ENCODE data around the gene PRRC2B.

Gene PRRC2B

GRCh38 chr9:131398204-131398603 lies 4.3 kb downstream of the PRRC2B start:
- H3K9ac ChIP-seq (ENCODE audit: low read depth in 1 of 2, low read length in 2 of 2) = no peak overlapping the region
- no peaks in the 10 kb centered on the region for H3K36me3 ChIP-seq (ENCODE audit: control insufficient read depth in 2 of 2, insufficient read depth in 2 of 2, low read length in 2 of 2)
- H3K27ac ChIP-seq (ENCODE audit: low read depth in 2 of 2, low read length in 2 of 2) = peak overlapping the region in 1 of 2 donors; percentile 10
- no peaks in the 10 kb centered on the region for H3K9me3 ChIP-seq (ENCODE audit: control insufficient read depth in 2 of 2, low read length in 2 of 2)
- no peak overlapping the region for H3K4me3 ChIP-seq (ENCODE audit: low read length in 2 of 2)
- no peaks in the 10 kb centered on the region for H3K27me3 ChIP-seq (ENCODE audit: control insufficient read depth in 2 of 2, insufficient read depth in 2 of 2, low read length in 2 of 2)
- H3K4me1 ChIP-seq (ENCODE audit: control insufficient read depth in 2 of 2, insufficient read depth in 2 of 2, low read length in 2 of 2) = peaks cover 38 to 40% of the 10 kb centered on the region in 2 donors

- Histone ChIP-seq H3K4me1 (ENCODE audit: control insufficient read depth in 2 of 2, insufficient read depth in 2 of 2, low read length in 2 of 2) (peaks cover 39 to 43% of the 10 kb centered on the region in 2 donors), H3K36me3 (ENCODE audit: control insufficient read depth in 2 of 2, insufficient read depth in 2 of 2, low read length in 2 of 2) (no peaks in the 10 kb centered on the region), H3K9me3 (ENCODE audit: control insufficient read depth in 2 of 2, low read length in 2 of 2) (no peaks in the 10 kb centered on the region), H3K27me3 (ENCODE audit: control insufficient read depth in 2 of 2, insufficient read depth in 2 of 2, low read length in 2 of 2) (no peaks in the 10 kb centered on the region), H3K27ac (ENCODE audit: low read depth in 2 of 2, low read length in 2 of 2) (no peak overlapping the region), H3K9ac (ENCODE audit: low read depth in 1 of 2, low read length in 2 of 2) (no peak overlapping the region), H3K4me3 (ENCODE audit: low read length in 2 of 2) (no peak overlapping the region)
These were observed 6.1 kb downstream of the PRRC2B start for GRCh38 chr9:131399972-131400371.

GRCh38 chr9:131400627-131401026 lies 6.7 kb downstream of the PRRC2B start:
- H3K4me1 ChIP-seq (ENCODE audit: control insufficient read depth in 2 of 2, insufficient read depth in 2 of 2, low read length in 2 of 2) = peaks cover 37 to 46% of the 10 kb centered on the region in 2 donors
- H3K27ac ChIP-seq (ENCODE audit: low read depth in 2 of 2, low read length in 2 of 2) = no peak overlapping the region

GRCh38 chr9:131402073-131402472 lies 8.2 kb downstream of the PRRC2B start:
- Histone ChIP-seq H3K36me3 (ENCODE audit: control insufficient read depth in 2 of 2, insufficient read depth in 2 of 2, low read length in 2 of 2) (no peaks in the 10 kb centered on the region), H3K4me3 (ENCODE audit: low read length in 2 of 2) (no peak overlapping the region), H3K27me3 (ENCODE audit: control insufficient read depth in 2 of 2, insufficient read depth in 2 of 2, low read length in 2 of 2) (no peaks in the 10 kb centered on the region), H3K27ac (ENCODE audit: low read depth in 2 of 2, low read length in 2 of 2) (peak overlapping the region; percentile 27 to 59), H3K4me1 (ENCODE audit: control insufficient read depth in 2 of 2, insufficient read depth in 2 of 2, low read length in 2 of 2) (peaks cover 42 to 50% of the 10 kb centered on the region in 2 donors), H3K9me3 (ENCODE audit: control insufficient read depth in 2 of 2, low read length in 2 of 2) (no peaks in the 10 kb centered on the region), H3K9ac (ENCODE audit: low read depth in 1 of 2, low read length in 2 of 2) (no peak overlapping the region)

More at GRCh38 chr9:131400627-131401026, 6.7 kb downstream of the PRRC2B start:
- H3K27me3 ChIP-seq (ENCODE audit: control insufficient read depth in 2 of 2, insufficient read depth in 2 of 2, low read length in 2 of 2) = no peaks in the 10 kb centered on the region
- no peak overlapping the region for H3K4me3 ChIP-seq (ENCODE audit: low read length in 2 of 2)
- no peaks in the 10 kb centered on the region for H3K36me3 ChIP-seq (ENCODE audit: control insufficient read depth in 2 of 2, insufficient read depth in 2 of 2, low read length in 2 of 2)
- H3K9me3 ChIP-seq (ENCODE audit: control insufficient read depth in 2 of 2, low read length in 2 of 2) = no peaks in the 10 kb centered on the region
- H3K9ac ChIP-seq (ENCODE audit: low read depth in 1 of 2, low read length in 2 of 2) = no peak overlapping the region

DNA sequence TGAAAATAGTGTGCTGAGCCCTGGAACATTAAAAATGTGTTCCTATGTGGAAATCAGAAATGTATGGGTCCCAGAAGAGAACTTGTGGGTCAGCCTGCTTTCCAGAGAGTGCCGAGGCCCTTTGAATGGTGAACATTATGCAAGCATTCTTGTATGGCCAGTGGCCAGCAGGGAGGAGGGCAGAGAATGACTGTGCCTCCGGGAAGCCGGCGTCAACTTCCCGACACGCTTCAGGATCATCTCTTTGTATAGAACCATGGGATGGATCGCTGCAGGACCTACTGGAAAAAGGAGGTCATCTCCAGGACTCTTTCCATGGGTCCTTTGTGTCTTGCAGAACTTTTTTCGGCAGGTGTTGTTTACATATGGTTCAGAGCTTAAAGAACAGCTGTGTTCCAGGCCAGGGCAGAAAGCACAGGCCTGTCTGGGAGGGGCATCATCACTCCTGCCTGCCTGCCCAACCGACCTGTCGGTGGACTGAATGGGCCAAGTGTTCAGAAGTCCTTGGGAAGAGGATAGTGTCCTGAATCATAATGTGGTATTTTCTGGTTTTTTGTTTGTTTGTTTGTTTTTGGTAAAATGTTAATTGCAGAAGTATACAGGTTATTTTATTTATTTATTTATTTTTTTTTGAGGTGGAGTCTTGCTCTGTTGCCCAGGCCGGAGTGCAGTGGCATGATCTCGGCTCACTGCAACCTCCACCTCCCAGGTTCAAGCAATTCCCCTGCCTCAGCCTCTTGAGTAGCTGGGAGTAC lies 9.0 kb downstream of the PRRC2B start:
- Histone ChIP-seq H3K36me3 (ENCODE audit: control insufficient read depth in 2 of 2, insufficient read depth in 2 of 2, low read length in 2 of 2) (no peaks in the 10 kb centered on the region), H3K9ac (ENCODE audit: low read depth in 1 of 2, low read length in 2 of 2) (no peak overlapping the region), H3K9me3 (ENCODE audit: control insufficient read depth in 2 of 2, low read length in 2 of 2) (no peaks in the 10 kb centered on the region), H3K4me3 (ENCODE audit: low read length in 2 of 2) (peak overlapping the region; percentile 6 to 56), H3K4me1 (ENCODE audit: control insufficient read depth in 2 of 2, insufficient read depth in 2 of 2, low read length in 2 of 2) (peaks cover 43 to 51% of the 10 kb centered on the region in 2 donors), H3K27ac (ENCODE audit: low read depth in 2 of 2, low read length in 2 of 2) (peak overlapping the region; percentile 59 to 61), H3K27me3 (ENCODE audit: control insufficient read depth in 2 of 2, insufficient read depth in 2 of 2, low read length in 2 of 2) (no peaks in the 10 kb centered on the region)

- Histone ChIP-seq H3K36me3 (ENCODE audit: control insufficient read depth in 2 of 2, insufficient read depth in 2 of 2, low read length in 2 of 2) (no peaks in the 10 kb centered on the region), H3K9me3 (ENCODE audit: control insufficient read depth in 2 of 2, low read length in 2 of 2) (no peaks in the 10 kb centered on the region), H3K27ac (ENCODE audit: low read depth in 2 of 2, low read length in 2 of 2) (no peak overlapping the region), H3K4me3 (ENCODE audit: low read length in 2 of 2) (no peak overlapping the region), H3K9ac (ENCODE audit: low read depth in 1 of 2, low read length in 2 of 2) (no peak overlapping the region), H3K27me3 (ENCODE audit: control insufficient read depth in 2 of 2, insufficient read depth in 2 of 2, low read length in 2 of 2) (no peaks in the 10 kb centered on the region), H3K4me1 (ENCODE audit: control insufficient read depth in 2 of 2, insufficient read depth in 2 of 2, low read length in 2 of 2) (peaks cover 45 to 47% of the 10 kb centered on the region in 2 donors)
These were observed 9.5 kb downstream of the PRRC2B start for GRCh38 chr9:131403493-131403773.

DNA sequence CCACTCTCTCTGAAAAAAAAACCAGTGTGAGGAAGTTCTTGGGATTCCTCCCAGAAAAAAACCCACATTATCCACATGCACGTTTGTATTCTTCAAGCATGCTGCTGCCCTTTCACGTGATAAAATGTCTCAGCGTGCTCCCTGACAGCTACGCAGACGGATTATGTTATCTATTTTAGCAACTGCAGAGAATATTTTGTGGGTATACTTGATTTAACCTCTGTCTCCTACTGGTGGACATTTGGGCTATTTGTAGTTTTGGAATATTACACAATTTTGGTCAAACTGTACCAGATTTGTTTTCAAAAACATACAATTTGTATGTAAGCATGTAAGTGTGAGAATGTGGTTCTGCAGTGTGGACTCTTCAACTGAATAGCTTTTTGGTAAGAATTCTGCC lies 10.7 kb downstream of the PRRC2B start:
- H3K27ac ChIP-seq (ENCODE audit: low read depth in 2 of 2, low read length in 2 of 2) = peak overlapping the region in 1 of 2 donors; percentile 4
- no peaks in the 10 kb centered on the region for H3K36me3 ChIP-seq (ENCODE audit: control insufficient read depth in 2 of 2, insufficient read depth in 2 of 2, low read length in 2 of 2)
- H3K4me1 ChIP-seq (ENCODE audit: control insufficient read depth in 2 of 2, insufficient read depth in 2 of 2, low read length in 2 of 2) = peaks cover 45 to 46% of the 10 kb centered on the region in 2 donors
- H3K9ac ChIP-seq (ENCODE audit: low read depth in 1 of 2, low read length in 2 of 2) = no peak overlapping the region
- no peaks in the 10 kb centered on the region for H3K27me3 ChIP-seq (ENCODE audit: control insufficient read depth in 2 of 2, insufficient read depth in 2 of 2, low read length in 2 of 2)
- H3K4me3 ChIP-seq (ENCODE audit: low read length in 2 of 2) = no peak overlapping the region
- H3K9me3 ChIP-seq (ENCODE audit: control insufficient read depth in 2 of 2, low read length in 2 of 2) = no peaks in the 10 kb centered on the region

GRCh38 chr9:131404987-131405386 lies 11.1 kb downstream of the PRRC2B start:
- H3K27me3 ChIP-seq (ENCODE audit: control insufficient read depth in 2 of 2, insufficient read depth in 2 of 2, low read length in 2 of 2) = no peaks in the 10 kb centered on the region
- H3K4me3 ChIP-seq (ENCODE audit: low read length in 2 of 2) = no peak overlapping the region
- no peak overlapping the region for H3K9ac ChIP-seq (ENCODE audit: low read depth in 1 of 2, low read length in 2 of 2)
- H3K9me3 ChIP-seq (ENCODE audit: control insufficient read depth in 2 of 2, low read length in 2 of 2) = no peaks in the 10 kb centered on the region
- H3K36me3 ChIP-seq (ENCODE audit: control insufficient read depth in 2 of 2, insufficient read depth in 2 of 2, low read length in 2 of 2) = no peaks in the 10 kb centered on the region
- peaks cover 47 to 48% of the 10 kb centered on the region in 2 donors for H3K4me1 ChIP-seq (ENCODE audit: control insufficient read depth in 2 of 2, insufficient read depth in 2 of 2, low read length in 2 of 2)
- no peak overlapping the region for H3K27ac ChIP-seq (ENCODE audit: low read depth in 2 of 2, low read length in 2 of 2)

GRCh38 chr9:131405428-131405827 lies 11.5 kb downstream of the PRRC2B start:
- Histone ChIP-seq H3K4me3 (ENCODE audit: low read length in 2 of 2) (no peak overlapping the region), H3K9me3 (ENCODE audit: control insufficient read depth in 2 of 2, low read length in 2 of 2) (no peaks in the 10 kb centered on the region), H3K27ac (ENCODE audit: low read depth in 2 of 2, low read length in 2 of 2) (no peak overlapping the region), H3K27me3 (ENCODE audit: control insufficient read depth in 2 of 2, insufficient read depth in 2 of 2, low read length in 2 of 2) (no peaks in the 10 kb centered on the region), H3K36me3 (ENCODE audit: control insufficient read depth in 2 of 2, insufficient read depth in 2 of 2, low read length in 2 of 2) (no peaks in the 10 kb centered on the region), H3K4me1 (ENCODE audit: control insufficient read depth in 2 of 2, insufficient read depth in 2 of 2, low read length in 2 of 2) (peaks cover 51% of the 10 kb centered on the region in 2 donors), H3K9ac (ENCODE audit: low read depth in 1 of 2, low read length in 2 of 2) (no peak overlapping the region)

GRCh38 chr9:131405858-131406537 lies 12.1 kb downstream of the PRRC2B start:
- Histone ChIP-seq H3K9ac (ENCODE audit: low read depth in 1 of 2, low read length in 2 of 2) (no peak overlapping the region), H3K4me3 (ENCODE audit: low read length in 2 of 2) (peak overlapping the region; percentile 28 to 49), H3K36me3 (ENCODE audit: control insufficient read depth in 2 of 2, insufficient read depth in 2 of 2, low read length in 2 of 2) (no peaks in the 10 kb centered on the region), H3K27me3 (ENCODE audit: control insufficient read depth in 2 of 2, insufficient read depth in 2 of 2, low read length in 2 of 2) (no peaks in the 10 kb centered on the region), H3K27ac (ENCODE audit: low read depth in 2 of 2, low read length in 2 of 2) (peak overlapping the region in 1 of 2 donors; percentile 44), H3K9me3 (ENCODE audit: control insufficient read depth in 2 of 2, low read length in 2 of 2) (no peaks in the 10 kb centered on the region), H3K4me1 (ENCODE audit: control insufficient read depth in 2 of 2, insufficient read depth in 2 of 2, low read length in 2 of 2) (peaks cover 51% of the 10 kb centered on the region in 2 donors)

Measured in mucosa of rectum (tissue), 2 donors.